K562 (cell line): ENCODE data around the gene NPY4R. TPM values are rescaled to one million over a fixed set of nuclear protein-coding genes. Genes with fewer than 3 reads are reported as not detected.
"Not testable (repeated sequence)": the region's sequence is repeated elsewhere in the genome, so short reads cannot be mapped to it uniquely, and the experiment has no call there.

ENCODE experiments used
- ATAC-seq: fragments of 200-7000 bp; cut with Tn5 transposase; 3 replicates; pipeline ENCODE4 v1.9.1; 2020; ENCODE audit warnings: moderate library complexity
- BruUV-seq: library from RNA; stranded (reverse); fragments of 400-500 nt; replicated peaks from 2 replicates; lab custom pipeline; 2021; lab: Mats Ljungman, UMichigan
- CTCF ChIA-PET: fragments of 300-600 bp; formaldehyde crosslinking; extraction: SDS; loops from one replicate; lab custom pipeline; 2021; ENCODE audit warnings: low intra/inter-chr PET ratio; lab: Yijun Ruan, JAX
- POLR2A ChIA-PET: fragments of 300-600, 350-650 bp; sonication (Branson Sonifier 250); formaldehyde crosslinking; extraction: SDS; loops from one replicate; lab custom pipeline; 2021; ENCODE audit warnings: antibody characterized with exemption, inconsistent platforms; lab: Yijun Ruan, JAX
- DNase-seq, 4 experiments: peaks; one replicate each; pipeline versions ENCODE4 v3.0.0 to v3.0.0-alpha.2; 2011 to 2018; ENCODE audit warnings: low spot score in 3 of 4, mixed read lengths in 3 of 4; ENCODE audit errors: extremely low read depth in 1 of 4
- FAIRE-seq: peaks from 2 replicates; lab custom pipeline; 2011; peaks lifted over from hg19 to GRCh38; lab: Jason Lieb, UNC
- H2AFZ ChIP-seq: 2 replicates; pipeline ENCODE4 v1.6.0; 2011; ENCODE audit warnings: low read depth, low read length, control low read depth, inconsistent platforms
- H3K27ac ChIP-seq: fragments of 200-600 bp; 3 replicates; pipeline ENCODE4 v1.8.0; 2011; ENCODE audit warnings: low read depth, mild to moderate bottlenecking, control low read depth, inconsistent platforms, low read length, moderate library complexity, mixed read lengths; ENCODE audit errors: extremely low read depth
- H3K27me3 ChIP-seq, 2 experiments: fragments of 300-600 bp in 1 of 2; 2 replicates in 1 of 2; 3 replicates in 1 of 2; pipeline versions ENCODE4 v1.6.0 to v1.8.0; 2011; ENCODE audit warnings: inconsistent platforms in 2 of 2, low read length in 2 of 2, mild to moderate bottlenecking in 1 of 2, mixed read lengths in 1 of 2, moderate library complexity in 1 of 2; ENCODE audit not compliant: control insufficient read depth in 2 of 2, insufficient read depth in 2 of 2
- H3K36me3 ChIP-seq: fragments of 300-600 bp; 3 replicates; pipeline ENCODE4 v1.8.0; 2011; ENCODE audit warnings: mild to moderate bottlenecking, low read length, inconsistent platforms; ENCODE audit not compliant: control insufficient read depth, insufficient read depth
- H3K4me1 ChIP-seq, 2 experiments: fragments of 200-600 bp in 1 of 2; replicated peaks in 1 of 2; 2 replicates in 1 of 2; 3 replicates in 1 of 2; pipeline versions ENCODE4 v1.5.1 to v1.8.0; 2011; ENCODE audit warnings: inconsistent platforms in 2 of 2, low read length in 2 of 2, mild to moderate bottlenecking in 1 of 2, mixed read lengths in 1 of 2, moderate library complexity in 1 of 2; ENCODE audit not compliant: control insufficient read depth in 2 of 2, insufficient read depth in 2 of 2
- H3K4me2 ChIP-seq: 2 replicates; pipeline ENCODE4 v1.6.1; 2011; ENCODE audit warnings: low read length, control low read depth, inconsistent platforms, mixed read lengths; ENCODE audit not compliant: insufficient read depth
- H3K4me3 ChIP-seq: fragments of 200-600 bp; sonication (generic), shearing (Covaris generic); 2 replicates; pipeline ENCODE4 v1.5.1; 2016; ENCODE audit warnings: control low read depth, inconsistent platforms
- H3K79me2 ChIP-seq: fragments of 200-600 bp; 3 replicates; pipeline ENCODE4 v1.8.0; 2011; ENCODE audit warnings: low read length, inconsistent platforms; ENCODE audit not compliant: control insufficient read depth, insufficient read depth
- H3K9ac ChIP-seq, 2 experiments: 2 replicates each; pipeline versions ENCODE4 v1.6.0 to v1.6.1; 2011; ENCODE audit warnings: low read depth in 2 of 2, low read length in 2 of 2, control low read depth in 1 of 2, inconsistent platforms in 1 of 2, mild to moderate bottlenecking in 1 of 2, mixed read lengths in 1 of 2; ENCODE audit not compliant: insufficient read depth in 1 of 2
- H3K9me1 ChIP-seq: one replicate; pipeline ENCODE4 v1.6.0; 2011; ENCODE audit warnings: inconsistent platforms, mild to moderate bottlenecking, low read length, moderate library complexity; ENCODE audit not compliant: control insufficient read depth, insufficient read depth
- H3K9me3 ChIP-seq: replicated peaks from 2 replicates; pipeline ENCODE4 v1.5.1; 2011; ENCODE audit warnings: low read depth, low read length, inconsistent platforms; ENCODE audit not compliant: control insufficient read depth, insufficient read depth
- H4K20me1 ChIP-seq: replicated peaks from 2 replicates; pipeline ENCODE4 v1.6.1; 2011; ENCODE audit warnings: low read length, inconsistent platforms, mixed read lengths; ENCODE audit not compliant: control insufficient read depth, insufficient read depth
- WGBS: fragments of 100-300 bp; shearing (Covaris generic); methylation state at CpG from one replicate; pipeline ENCODE4 v1.1.6; 2016; ENCODE audit warnings: low coverage, mixed read lengths; ENCODE audit not compliant: insufficient coverage; ENCODE audit errors: missing lambda C conversion rate; 5-methylcytosine and 5-hydroxymethylcytosine counted together
- in situ Hi-C: fragments of 300-500 bp; cut with MboI; formaldehyde crosslinking; loops from 4 replicates; pipeline ENCODE4 v1.15.0; 2018; ENCODE audit warnings: inconsistent platforms, mixed read lengths
- intact Hi-C: fragments of 100-400 bp; cut with micrococcal nuclease; formaldehyde crosslinking; loops from 2 replicates; pipeline ENCODE4 v1.14.2; 2022
- polyA plus RNA-seq, 8 experiments: library from polyadenylated mRNA; depleted of rRNA in 4 of 8; stranded (reverse) in 5 of 8; unstranded in 3 of 8; fragments of >200 nt; fragmentation: Nextera tagmentation in 2 of 8; fragmentation: Illumina TruSeq in 1 of 8; extraction: Ambion mirVana in 2 of 8; extraction: Trizol in 1 of 8; gene quantifications; 2 replicates each; pipeline versions ENCODE4 v1.2.1 to v1.2.3, GENCODE V29; 2011 to 2014; ENCODE audit warnings: inconsistent platforms in 1 of 8, missing spikeins in 1 of 8
- total RNA-seq, 7 experiments: library from RNA; depleted of rRNA in 6 of 7; stranded (reverse); fragments of >200 nt in 6 of 7; fragmentation: Illumina TruSeq in 2 of 7; extraction: Trizol in 2 of 7; gene quantifications; 2 replicates each; pipeline versions ENCODE4 v1.2.1 to v1.2.3, GENCODE V29; 2011 to 2021; ENCODE audit warnings: low replicate concordance in 1 of 7

The NPY4R gene
- total and polyA plus RNA-seq, 9 of the 15 experiments (the other 6 are each of a cell fraction or from before 2014, with no cell fraction given): not detected

DNA sequence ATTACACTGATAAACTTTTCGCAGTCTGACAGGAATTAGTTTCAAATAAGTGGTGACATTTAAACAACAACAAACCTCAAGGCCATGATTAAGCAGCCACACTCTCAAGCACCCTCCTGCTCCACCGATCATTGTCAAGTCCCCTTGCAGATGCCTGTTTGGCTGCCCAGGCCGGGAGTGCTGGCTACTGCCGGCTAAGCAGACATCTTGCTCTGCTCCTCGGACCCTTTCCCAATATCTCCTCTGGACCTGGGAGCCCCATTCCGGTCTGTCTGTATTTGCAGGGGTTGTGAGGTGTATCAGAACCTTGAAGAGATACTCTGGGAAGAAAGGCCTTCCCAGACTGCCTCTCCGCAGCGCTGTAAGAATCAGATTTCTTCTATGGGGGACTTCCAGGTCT is 14.9 kb downstream of the NPY4R start:
- POLR2A ChIA-PET, H2AFZ ChIP-seq, in situ Hi-C loops, H3K36me3 ChIP-seq, DNase-seq, H3K9me3 ChIP-seq, BruUV-seq, H3K9me1 ChIP-seq, H3K4me1 ChIP-seq, H3K4me3 ChIP-seq, H4K20me1 ChIP-seq, FAIRE-seq, CTCF ChIA-PET, H3K27ac ChIP-seq, H3K27me3 ChIP-seq, H3K9ac ChIP-seq, H3K4me2 ChIP-seq, H3K79me2 ChIP-seq, intact Hi-C loops: not testable (repeated sequence)
- 2% methylated on average over 6 of the region's 8 CpGs for WGBS
- ATAC-seq: peak; percentile 41

DNA sequence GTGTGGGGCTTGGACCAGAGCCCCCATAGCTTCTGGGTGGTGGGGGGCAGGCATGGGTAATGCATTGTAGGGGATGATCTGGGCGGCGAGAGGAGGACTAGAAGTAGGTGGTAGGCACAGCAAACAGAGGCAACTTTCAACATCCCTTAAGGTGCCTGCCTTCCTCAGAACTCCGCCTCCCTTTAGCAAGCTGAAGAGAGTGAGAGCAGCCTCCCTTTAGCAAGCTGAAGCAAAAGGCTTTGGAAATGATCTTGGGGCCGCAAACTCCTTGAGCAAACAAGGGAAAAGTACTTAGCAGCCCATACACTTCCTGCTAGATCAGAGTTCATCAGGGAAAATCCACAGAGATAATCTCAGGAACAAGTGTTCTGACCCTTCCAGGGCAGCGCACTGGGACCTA is 18.3 kb downstream of the NPY4R start:
- H3K36me3 ChIP-seq, BruUV-seq, H3K9ac ChIP-seq, FAIRE-seq, H3K79me2 ChIP-seq, H3K4me2 ChIP-seq, POLR2A ChIA-PET, CTCF ChIA-PET, H3K9me3 ChIP-seq, H3K27me3 ChIP-seq, H3K9me1 ChIP-seq, H4K20me1 ChIP-seq, ATAC-seq, intact Hi-C loops, H3K27ac ChIP-seq, H3K4me3 ChIP-seq, H3K4me1 ChIP-seq, H2AFZ ChIP-seq, in situ Hi-C loops: not testable (repeated sequence)
- peak in 1 of 4 experiments; percentile 1 for DNase-seq
- 0% methylated on average over 4 of the region's 5 CpGs for WGBS

DNA sequence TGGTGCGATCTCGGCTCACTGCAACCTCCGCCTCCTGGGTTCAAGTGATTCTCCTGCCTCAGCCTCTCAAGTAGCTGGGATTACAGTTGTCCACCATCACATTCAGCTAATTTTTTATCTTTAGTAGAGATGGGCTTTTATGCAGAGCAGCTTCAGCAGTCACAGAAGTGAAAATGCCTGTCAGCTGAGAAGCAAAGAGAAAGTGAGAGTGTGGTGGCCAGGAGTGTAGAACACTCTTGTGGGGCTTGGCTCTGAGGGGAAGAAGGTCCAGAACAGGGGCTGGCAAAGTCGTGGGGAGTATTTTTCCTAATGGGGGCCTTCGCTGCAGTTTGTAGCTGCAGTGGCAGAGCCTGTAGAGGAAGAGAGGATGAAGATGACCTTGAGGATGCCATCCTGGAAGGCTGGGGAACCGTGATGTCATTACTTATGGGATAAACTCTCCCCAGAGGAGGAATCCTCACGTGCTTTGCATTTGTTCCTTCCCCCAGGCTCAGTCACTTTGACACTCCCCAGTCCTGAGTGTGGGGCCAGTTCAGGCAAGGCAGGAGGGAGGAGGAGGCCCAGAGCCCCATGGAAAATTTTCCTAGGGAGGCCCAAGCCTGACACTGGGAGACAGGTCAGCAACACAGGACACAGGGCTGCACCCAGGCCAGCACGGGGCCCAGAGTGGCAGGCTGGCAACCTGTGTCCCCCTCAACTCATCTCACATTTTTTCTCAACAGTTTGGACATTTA is 20.2 kb downstream of the NPY4R start:
- H3K4me1 ChIP-seq, H3K4me3 ChIP-seq, H3K27me3 ChIP-seq, DNase-seq, in situ Hi-C loops, H3K79me2 ChIP-seq, POLR2A ChIA-PET, H3K4me2 ChIP-seq, H3K9me3 ChIP-seq, H3K9me1 ChIP-seq, BruUV-seq, CTCF ChIA-PET, H2AFZ ChIP-seq, ATAC-seq, intact Hi-C loops, H3K27ac ChIP-seq, H4K20me1 ChIP-seq, FAIRE-seq, H3K9ac ChIP-seq, H3K36me3 ChIP-seq: not testable (repeated sequence)
- 7% methylated on average over 2 of the region's 8 CpGs for WGBS

DNA sequence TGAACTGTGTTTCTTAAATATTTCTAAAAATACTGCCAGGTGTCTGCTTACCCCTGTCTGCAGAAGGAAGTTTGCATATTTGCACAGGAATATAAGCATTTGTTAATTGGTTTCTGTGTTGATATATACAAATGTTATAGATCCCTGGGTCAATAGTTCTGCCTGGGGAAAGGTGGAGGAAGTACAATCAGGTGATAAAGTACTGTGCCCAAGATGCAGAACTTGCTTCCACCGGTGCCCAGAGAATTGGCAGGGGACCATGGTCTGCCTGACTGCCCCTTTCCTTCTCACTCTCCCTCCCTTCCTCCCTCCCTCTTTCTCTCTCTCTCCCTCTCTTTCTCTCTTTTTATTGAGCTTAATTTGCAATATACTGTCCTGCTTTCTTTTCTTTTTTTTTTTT is 22.3 kb downstream of the NPY4R start:
- POLR2A ChIA-PET, H3K9ac ChIP-seq, BruUV-seq: not testable (repeated sequence)

More for the DNA sequence above, 22.3 kb downstream of the NPY4R start:
- H3K4me3 ChIP-seq, H3K27me3 ChIP-seq, H3K9me1 ChIP-seq, CTCF ChIA-PET, H3K4me1 ChIP-seq, H3K36me3 ChIP-seq, ATAC-seq, DNase-seq, intact Hi-C loops, H3K27ac ChIP-seq, H3K4me2 ChIP-seq, H3K9me3 ChIP-seq, H2AFZ ChIP-seq, FAIRE-seq, H3K79me2 ChIP-seq, H4K20me1 ChIP-seq: not testable (repeated sequence)
- 0% methylated on average over 1 of the region's 1 CpG for WGBS
- in situ Hi-C loops: loop anchor here (5.0 kb wide), 1 partner anchor 1499 kb away; no protein-coding TSS in a partner anchor
